Gastroesophageal sphincter (tissue), 3 donors: ENCODE data around the gene IQGAP2.

Experiments
- EP300 ChIP-seq: sonication (generic); formaldehyde crosslinking; IDR thresholded peaks from one replicate; pipeline ENCODE4 v1.6.1; 2017; ENCODE audit warnings: antibody characterized with exemption, mild to moderate bottlenecking
- POLR2A ChIP-seq, 2 donors: fragments of 450-650 bp; IDR thresholded peaks; one replicate each; pipeline ENCODE4 v1.6.1; 2017; ENCODE audit warnings: antibody characterized with exemption in 2 of 2, mild to moderate bottlenecking in 2 of 2, moderate library complexity in 1 of 2
- POLR2AphosphoS5 ChIP-seq: sonication (generic); formaldehyde crosslinking; IDR thresholded peaks from one replicate; pipeline ENCODE4 v1.6.1; 2017; ENCODE audit warnings: antibody characterized with exemption
- TF ChIP-seq, protein P1 (sequence below), 4 experiments: fragments of 200-600 bp in 2 of 4; fragments of 450-650 bp in 2 of 4; sonication (generic) in 1 of 4; IDR thresholded peaks; one replicate each; pipeline ENCODE4 v1.5.1; 2017 to 2019; ENCODE audit warnings: antibody characterized with exemption in 4 of 4, mild to moderate bottlenecking in 2 of 4, moderate library complexity in 2 of 4

DNA sequence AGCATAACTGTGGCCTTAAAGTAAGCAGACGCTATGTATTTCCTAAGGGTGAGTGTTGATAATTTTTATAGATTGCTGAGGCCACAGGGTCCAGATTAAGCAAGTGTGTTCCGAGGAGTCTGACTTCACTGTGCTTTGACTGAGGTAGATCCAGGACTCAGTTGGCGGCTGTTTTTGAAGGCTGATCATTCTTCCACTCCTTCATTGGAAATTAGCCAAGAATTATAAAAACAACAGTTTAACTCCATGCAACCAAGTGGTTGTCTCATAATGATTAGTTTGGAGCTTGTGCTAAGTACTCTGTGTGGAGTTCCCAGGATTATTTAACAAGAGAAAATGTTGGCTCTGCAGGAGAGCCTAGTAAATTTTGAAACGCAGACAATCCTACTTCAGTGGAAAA, 19.1 kb downstream of the IQGAP2 start:
- no peak for TF ChIP-seq POLR2A (IDR thresholded peaks at IDR 0.05)
- TF ChIP-seq POLR2AphosphoS5 = no peak
- TF ChIP-seq, protein P1, sequence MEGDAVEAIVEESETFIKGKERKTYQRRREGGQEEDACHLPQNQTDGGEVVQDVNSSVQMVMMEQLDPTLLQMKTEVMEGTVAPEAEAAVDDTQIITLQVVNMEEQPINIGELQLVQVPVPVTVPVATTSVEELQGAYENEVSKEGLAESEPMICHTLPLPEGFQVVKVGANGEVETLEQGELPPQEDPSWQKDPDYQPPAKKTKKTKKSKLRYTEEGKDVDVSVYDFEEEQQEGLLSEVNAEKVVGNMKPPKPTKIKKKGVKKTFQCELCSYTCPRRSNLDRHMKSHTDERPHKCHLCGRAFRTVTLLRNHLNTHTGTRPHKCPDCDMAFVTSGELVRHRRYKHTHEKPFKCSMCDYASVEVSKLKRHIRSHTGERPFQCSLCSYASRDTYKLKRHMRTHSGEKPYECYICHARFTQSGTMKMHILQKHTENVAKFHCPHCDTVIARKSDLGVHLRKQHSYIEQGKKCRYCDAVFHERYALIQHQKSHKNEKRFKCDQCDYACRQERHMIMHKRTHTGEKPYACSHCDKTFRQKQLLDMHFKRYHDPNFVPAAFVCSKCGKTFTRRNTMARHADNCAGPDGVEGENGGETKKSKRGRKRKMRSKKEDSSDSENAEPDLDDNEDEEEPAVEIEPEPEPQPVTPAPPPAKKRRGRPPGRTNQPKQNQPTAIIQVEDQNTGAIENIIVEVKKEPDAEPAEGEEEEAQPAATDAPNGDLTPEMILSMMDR (IDR thresholded peaks at IDR 0.05) = no peak
- TF ChIP-seq EP300 = no peak
